ENCODE data around the gene ARHGAP12. TPM values are rescaled to one million over a fixed set of nuclear protein-coding genes. Genes with fewer than 3 reads are reported as not detected.

Gene ARHGAP12
- polyA plus RNA-seq, 1 donor from 2014 or later, result 62.6 TPM

- H3K4me2 ChIP-seq (ENCODE audit: low read length), result peak overlapping the region; percentile 87
- peak overlapping the region; percentile 76 for H2AFZ ChIP-seq (ENCODE audit: low read depth, low read length)
- peak overlapping the region; percentile 97 for H3K4me3 ChIP-seq (ENCODE audit: low read length)
- H3K79me2 ChIP-seq (replicated peaks; ENCODE audit: insufficient read depth, low read length), result no peaks in the 10 kb centered on the region
- no peaks in the 10 kb centered on the region for H4K20me1 ChIP-seq (ENCODE audit: insufficient read depth)
- H3K27ac ChIP-seq (ENCODE audit: low read length), result peak overlapping the region; percentile 99
- H3K9ac ChIP-seq (ENCODE audit: low read length), result peak overlapping the region; percentile 100
- H3F3A ChIP-seq (ENCODE audit: insufficient read depth, low read length, poor library complexity, severe bottlenecking), result peaks cover 13% of the 10 kb centered on the region
- H3K9me3 ChIP-seq (ENCODE audit: low read length), result no peaks in the 10 kb centered on the region
- no peaks in the 10 kb centered on the region for H3K27me3 ChIP-seq (ENCODE audit: insufficient read depth, low read depth, low read length)
- no peaks in the 10 kb centered on the region for H3K9me2 ChIP-seq (ENCODE audit: insufficient read depth, low read length)
- H3K36me3 ChIP-seq (ENCODE audit: insufficient read depth, low read length), result no peaks in the 10 kb centered on the region
- TF ChIP-seq MXI1 (conservative IDR thresholded peaks at IDR 0.05; ENCODE audit: poor library complexity, severe bottlenecking) (peak; percentile 51), SMC3 (conservative IDR thresholded peaks at IDR 0.05; ENCODE audit: poor library complexity) (peak; percentile 51), POLR2AphosphoS5 (IDR thresholded peaks at IDR 0.05) (peak; percentile 90), REST (IDR thresholded peaks at IDR 0.05; ENCODE audit: borderline replicate concordance) (peak; percentile 94), TAF1 (IDR thresholded peaks at IDR 0.05; ENCODE audit: low read depth) (peak; percentile 93), EP300 (conservative IDR thresholded peaks at IDR 0.05; ENCODE audit: poor library complexity, severe bottlenecking) (peak; percentile 54), RAD21 (conservative IDR thresholded peaks at IDR 0.05) (peak; percentile 46), EZH2 (IDR thresholded peaks at IDR 0.05; ENCODE audit: borderline replicate concordance, insufficient read depth, low read length, poor library complexity, severe bottlenecking) (no peak), CTCF (IDR thresholded peaks at IDR 0.05; ENCODE audit: poor library complexity, severe bottlenecking) (no peak)
These were observed 168.6 kb downstream of the ARHGAP12 start for GRCh38 chr10:31759799-31760626.

GRCh38 chr10:31759124-31759798 is 169.4 kb downstream of the ARHGAP12 start:
- Histone ChIP-seq H2AFZ (ENCODE audit: low read depth, low read length) (peak overlapping the region; percentile 76), H3K9me2 (ENCODE audit: insufficient read depth, low read length) (no peaks in the 10 kb centered on the region), H3K36me3 (ENCODE audit: insufficient read depth, low read length) (no peaks in the 10 kb centered on the region), H3K79me2 (replicated peaks; ENCODE audit: insufficient read depth, low read length) (no peaks in the 10 kb centered on the region), H3F3A (ENCODE audit: insufficient read depth, low read length, poor library complexity, severe bottlenecking) (peaks cover 13% of the 10 kb centered on the region), H3K4me3 (ENCODE audit: low read length) (peak overlapping the region; percentile 97), H4K20me1 (ENCODE audit: insufficient read depth) (no peaks in the 10 kb centered on the region), H3K9me3 (ENCODE audit: low read length) (no peaks in the 10 kb centered on the region), H3K27ac (ENCODE audit: low read length) (peak overlapping the region; percentile 99), H3K27me3 (ENCODE audit: insufficient read depth, low read depth, low read length) (no peaks in the 10 kb centered on the region), H3K9ac (ENCODE audit: low read length) (peak overlapping the region; percentile 100), H3K4me2 (ENCODE audit: low read length) (peak overlapping the region; percentile 52)
- no peak for TF ChIP-seq TAF1 (IDR thresholded peaks at IDR 0.05; ENCODE audit: low read depth)
- TF ChIP-seq EZH2 (IDR thresholded peaks at IDR 0.05; ENCODE audit: borderline replicate concordance, insufficient read depth, low read length, poor library complexity, severe bottlenecking), result no peak
- no peak for TF ChIP-seq REST (IDR thresholded peaks at IDR 0.05; ENCODE audit: borderline replicate concordance)
- peak; percentile 15 for TF ChIP-seq RAD21 (conservative IDR thresholded peaks at IDR 0.05)
- TF ChIP-seq CTCF (IDR thresholded peaks at IDR 0.05; ENCODE audit: poor library complexity, severe bottlenecking), result no peak
- peak; percentile 60 for TF ChIP-seq POLR2AphosphoS5 (IDR thresholded peaks at IDR 0.05)
- no peak for TF ChIP-seq SMC3 (conservative IDR thresholded peaks at IDR 0.05; ENCODE audit: poor library complexity)
- no peak for TF ChIP-seq MXI1 (conservative IDR thresholded peaks at IDR 0.05; ENCODE audit: poor library complexity, severe bottlenecking)
- TF ChIP-seq EP300 (conservative IDR thresholded peaks at IDR 0.05; ENCODE audit: poor library complexity, severe bottlenecking), result no peak

All from neural cell (in vitro differentiated cells).